ENCODE data around the gene ZSCAN18. TPM values are rescaled to one million over a fixed set of nuclear protein-coding genes. Genes with fewer than 3 reads are reported as not detected.

ZSCAN18 gene
- total RNA-seq, 4 donors from 2014 or later: 20.8 to 75.1 (median 47.7) TPM

DNA sequence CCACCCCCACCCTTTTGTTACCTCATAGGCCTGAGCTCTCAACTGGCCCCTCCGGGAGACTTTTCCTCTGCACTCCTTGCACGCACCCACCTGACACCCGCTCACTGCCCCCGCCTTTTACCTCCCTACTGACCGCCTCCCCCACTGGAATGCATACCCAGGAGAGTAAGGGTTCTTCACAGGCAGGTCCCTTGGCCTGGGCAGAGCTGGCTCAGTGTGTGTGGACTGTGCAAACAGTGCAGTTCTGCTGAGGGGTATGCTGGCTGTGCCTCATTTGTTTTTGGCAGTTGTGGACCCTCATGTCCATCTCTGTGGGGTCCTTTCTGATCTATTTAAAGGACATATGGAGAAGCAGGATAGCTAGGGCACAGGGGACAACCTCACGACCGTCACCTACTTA, 5.0 kb downstream of the ZSCAN18 start:
- Histone ChIP-seq H3K27me3 (no peaks in the 10 kb centered on the region), H3K4me1 (peaks cover 0 to 3% (median 0%) of the 10 kb centered on the region in 4 donors), H3K36me3 (peaks cover 0 to 5% (median 0%) of the 10 kb centered on the region in 3 donors), H3K27ac (no peak overlapping the region), H3K4me3 (no peak overlapping the region), H3K9me3 (peaks cover 0 to 53% (median 2%) of the 10 kb centered on the region in 4 donors)
- TF ChIP-seq, protein P1, sequence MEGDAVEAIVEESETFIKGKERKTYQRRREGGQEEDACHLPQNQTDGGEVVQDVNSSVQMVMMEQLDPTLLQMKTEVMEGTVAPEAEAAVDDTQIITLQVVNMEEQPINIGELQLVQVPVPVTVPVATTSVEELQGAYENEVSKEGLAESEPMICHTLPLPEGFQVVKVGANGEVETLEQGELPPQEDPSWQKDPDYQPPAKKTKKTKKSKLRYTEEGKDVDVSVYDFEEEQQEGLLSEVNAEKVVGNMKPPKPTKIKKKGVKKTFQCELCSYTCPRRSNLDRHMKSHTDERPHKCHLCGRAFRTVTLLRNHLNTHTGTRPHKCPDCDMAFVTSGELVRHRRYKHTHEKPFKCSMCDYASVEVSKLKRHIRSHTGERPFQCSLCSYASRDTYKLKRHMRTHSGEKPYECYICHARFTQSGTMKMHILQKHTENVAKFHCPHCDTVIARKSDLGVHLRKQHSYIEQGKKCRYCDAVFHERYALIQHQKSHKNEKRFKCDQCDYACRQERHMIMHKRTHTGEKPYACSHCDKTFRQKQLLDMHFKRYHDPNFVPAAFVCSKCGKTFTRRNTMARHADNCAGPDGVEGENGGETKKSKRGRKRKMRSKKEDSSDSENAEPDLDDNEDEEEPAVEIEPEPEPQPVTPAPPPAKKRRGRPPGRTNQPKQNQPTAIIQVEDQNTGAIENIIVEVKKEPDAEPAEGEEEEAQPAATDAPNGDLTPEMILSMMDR (IDR thresholded peaks at IDR 0.05): no peak
- no peak for DNase-seq

- Histone ChIP-seq H3K27ac (no peak overlapping the region), H3K27me3 (no peaks in the 10 kb centered on the region), H3K36me3 (peaks cover 0 to 16% (median 0%) of the 10 kb centered on the region in 3 donors), H3K4me3 (no peak overlapping the region), H3K4me1 (no peaks in the 10 kb centered on the region), H3K9me3 (peaks cover 0 to 69% (median 1%) of the 10 kb centered on the region in 4 donors)
- no peak for DNase-seq
- TF ChIP-seq, protein P1 (IDR thresholded peaks at IDR 0.05): no peak
- TF ChIP-seq POLR2A (IDR thresholded peaks at IDR 0.05): no peak
Observed at GRCh38 chr19:58091251-58091995, 6.6 kb downstream of the ZSCAN18 start.

- no peak for DNase-seq
- TF ChIP-seq, protein P1 (IDR thresholded peaks at IDR 0.05): no peak
- no peak for TF ChIP-seq POLR2A (IDR thresholded peaks at IDR 0.05)
- H3K4me1 ChIP-seq: no peaks in the 10 kb centered on the region
- no peaks in the 10 kb centered on the region for H3K27me3 ChIP-seq
- no peak overlapping the region for H3K27ac ChIP-seq
- no peak overlapping the region for H3K4me3 ChIP-seq
- peaks cover 0 to 32% (median 0%) of the 10 kb centered on the region in 3 donors for H3K36me3 ChIP-seq
- peaks cover 0 to 72% (median 5%) of the 10 kb centered on the region in 4 donors for H3K9me3 ChIP-seq
Observed at GRCh38 chr19:58089846-58090245, 8.2 kb downstream of the ZSCAN18 start.

DNA sequence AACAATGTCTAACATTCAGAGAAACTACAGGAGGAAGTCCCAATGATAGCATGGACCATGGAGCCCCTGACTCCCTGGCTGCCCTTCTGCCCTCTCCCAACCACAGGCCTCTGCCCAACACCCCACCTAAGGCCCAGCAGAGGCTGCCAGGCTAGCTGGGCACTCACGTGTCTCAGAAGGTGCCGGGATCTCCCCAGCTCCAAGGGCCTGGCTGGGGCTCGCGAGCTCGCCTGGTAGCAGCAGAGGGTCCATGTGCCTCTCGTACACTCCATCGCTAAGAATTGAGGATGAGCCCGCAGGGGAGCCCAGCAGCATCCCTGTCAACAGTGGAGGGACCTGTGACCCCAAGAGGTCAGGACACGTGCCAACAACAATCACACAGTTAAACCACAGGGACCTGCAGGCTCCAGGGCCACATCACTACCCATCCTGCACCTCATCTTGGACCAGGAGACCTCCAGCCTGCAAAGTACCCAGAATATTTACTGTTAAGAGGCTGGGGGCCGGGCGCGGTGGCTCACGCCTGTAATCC, 9.4 kb downstream of the ZSCAN18 start:
- no peak for DNase-seq
- Histone ChIP-seq H3K27ac (no peak overlapping the region), H3K9me3 (peaks cover 0 to 78% (median 8%) of the 10 kb centered on the region in 4 donors)

DNA sequence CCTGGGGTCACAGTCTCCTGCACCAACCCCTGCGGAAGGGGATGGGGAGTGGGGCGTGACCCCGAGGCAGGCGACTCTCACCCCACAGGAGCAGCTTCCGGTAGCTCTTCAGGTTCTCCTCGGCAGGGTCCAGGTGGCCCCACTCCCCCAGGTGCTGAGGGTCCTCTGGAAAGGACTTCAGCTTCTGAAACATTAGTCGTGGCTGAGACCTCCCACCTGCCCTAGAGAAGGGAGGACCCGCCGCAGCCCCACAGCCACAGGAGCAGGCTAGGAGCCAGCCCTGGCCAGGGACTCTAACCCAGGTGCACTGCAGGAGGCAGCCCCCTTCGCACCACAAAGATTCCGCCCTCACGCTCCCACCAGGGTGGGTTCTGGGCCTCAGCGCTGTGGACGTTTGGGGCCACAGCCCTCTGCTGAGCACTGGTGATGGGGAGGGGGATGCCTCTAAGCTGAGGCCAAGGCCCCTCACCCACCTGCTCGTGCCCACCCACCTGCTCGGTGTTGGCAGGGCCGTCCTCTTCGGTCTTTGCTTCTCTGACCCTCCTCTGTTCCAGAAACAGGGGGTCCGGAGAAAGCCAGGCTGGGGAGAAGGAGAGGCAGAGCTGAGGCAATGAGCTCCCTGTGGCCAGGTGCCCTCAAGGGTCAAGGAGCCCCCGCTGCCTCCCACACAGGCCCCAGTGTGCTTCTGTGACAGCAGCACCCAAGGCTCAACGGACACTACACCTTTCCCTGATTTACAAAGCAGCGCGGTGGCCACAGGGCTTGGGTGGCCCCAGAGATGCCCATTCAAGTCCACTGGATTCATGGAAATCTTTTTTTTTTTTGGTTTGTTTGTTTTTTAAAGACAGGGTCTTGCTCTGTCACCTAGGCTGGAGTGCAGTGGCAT, 11.0 kb downstream of the ZSCAN18 start:
- Histone ChIP-seq H3K27me3 (no peaks in the 10 kb centered on the region), H3K4me3 (no peak overlapping the region), H3K9me3 (peaks cover 0 to 84% (median 13%) of the 10 kb centered on the region in 4 donors), H3K4me1 (no peaks in the 10 kb centered on the region), H3K27ac (no peak overlapping the region), H3K36me3 (peaks cover 0 to 42% (median 0%) of the 10 kb centered on the region in 3 donors)
- no peak for DNase-seq
- no peak for TF ChIP-seq POLR2A (IDR thresholded peaks at IDR 0.05)
- TF ChIP-seq, protein P1 (IDR thresholded peaks at IDR 0.05): no peak

More for the DNA sequence above, 9.4 kb downstream of the ZSCAN18 start:
- TF ChIP-seq, protein P1 (IDR thresholded peaks at IDR 0.05): no peak
- no peak for TF ChIP-seq POLR2A (IDR thresholded peaks at IDR 0.05)
- Histone ChIP-seq H3K4me3 (no peak overlapping the region), H3K36me3 (peaks cover 0 to 42% (median 0%) of the 10 kb centered on the region in 3 donors), H3K27me3 (no peaks in the 10 kb centered on the region), H3K4me1 (no peaks in the 10 kb centered on the region)

All from Peyer's patch (tissue), 4 donors.